Measurements from ENCODE around the gene FSCN2. TPM values are rescaled to one million over a fixed set of nuclear protein-coding genes. Genes with fewer than 3 reads are reported as not detected.

The FSCN2 gene
- total RNA-seq, 1 donor from 2014 or later = 1.0 TPM

- Histone ChIP-seq H3K36me3 (ENCODE audit: control insufficient read depth in 3 of 3, insufficient read depth in 3 of 3, low read length in 3 of 3) (peaks cover 64 to 74% (median 74%) of the 10 kb centered on the region in 3 donors), H3K27ac (ENCODE audit: low read depth, low read length) (no peak overlapping the region), H3K9ac (ENCODE audit: low read depth in 1 of 3, low read length in 3 of 3) (no peak overlapping the region)
These were observed 57.9 kb downstream of the FSCN2 start for GRCh38 chr17:81586096-81586495.

More at GRCh38 chr17:81586096-81586495, 57.9 kb downstream of the FSCN2 start:
- Histone ChIP-seq H3K9me3 (ENCODE audit: control insufficient read depth in 3 of 3, low read length in 3 of 3) (no peaks in the 10 kb centered on the region), H3K4me1 (ENCODE audit: control insufficient read depth in 3 of 3, insufficient read depth in 3 of 3, low read length in 3 of 3) (peaks cover 2 to 8% (median 7%) of the 10 kb centered on the region in 3 donors), H3K4me3 (ENCODE audit: low read length in 3 of 3) (no peak overlapping the region), H3K27me3 (ENCODE audit: control insufficient read depth in 3 of 3, insufficient read depth in 3 of 3, low read length in 3 of 3) (no peaks in the 10 kb centered on the region)

Small RNA genes within 50 kb of the gene (small RNA-seq; reads per million reads assigned to genes)
- not detected for gene RF00019

Other genes starting within 250 kb of the FSCN2 start
- gene SLC38A10, start 233.1 kb upstream of the FSCN2 start, total RNA-seq = 26.1 TPM
- 8.4 TPM for gene BAHCC1, start 132.9 kb upstream of the FSCN2 start, total RNA-seq
- gene ACTG1, start 15.6 kb upstream of the FSCN2 start, total RNA-seq = 1,613 TPM
- 7.8 TPM for gene FAAP100, start 24.0 kb downstream of the FSCN2 start, total RNA-seq
- 43.8 TPM for gene NPLOC4, start 108.7 kb downstream of the FSCN2 start, total RNA-seq
- 0.52 TPM for gene TSPAN10, start 108.8 kb downstream of the FSCN2 start, total RNA-seq
- gene PDE6G, start 128.2 kb downstream of the FSCN2 start, total RNA-seq = 1.0 TPM
- 10.4 TPM for gene OXLD1, start 138.2 kb downstream of the FSCN2 start, total RNA-seq
- gene CCDC137, start 138.4 kb downstream of the FSCN2 start, total RNA-seq = 5.7 TPM
- 25.1 TPM for gene ARL16, start 155.4 kb downstream of the FSCN2 start, total RNA-seq
- gene HGS, start 155.6 kb downstream of the FSCN2 start, total RNA-seq = 27.7 TPM
- 4.7 TPM for gene MRPL12, start 175.0 kb downstream of the FSCN2 start, total RNA-seq
- gene SLC25A10, start 183.9 kb downstream of the FSCN2 start, total RNA-seq = 6.8 TPM

Measured in skeletal muscle tissue (tissue), 5 donors.